GM08714 (cell line): ENCODE data around the gene C1QTNF6.
"Not testable (repeated sequence)": the region's sequence is repeated elsewhere in the genome, so short reads cannot be mapped to it uniquely, and the experiment has no call there.

ENCODE experiments used
- H3K4me3 ChIP-seq: fragments of 200-500 bp; sonication (Bioruptor generic); 2 replicates; pipeline ENCODE4 v1.5.1; 2014; ENCODE audit warnings: mild to moderate bottlenecking, low read length, inconsistent platforms
- ZNF274 ChIP-seq: IDR thresholded peaks from 2 replicates; pipeline ENCODE4 v1.6.1; 2012; ENCODE audit warnings: mild to moderate bottlenecking, low read depth, low read length

The C1QTNF6 gene

GRCh38 chr22:37206118-37206840 is 18.2 kb upstream of the C1QTNF6 start:
- TF ChIP-seq ZNF274, result no peak
- H3K4me3 ChIP-seq, result no peak overlapping the region

- no peak overlapping the region for H3K4me3 ChIP-seq
- TF ChIP-seq ZNF274, result no peak
These were observed 17.0 kb upstream of the C1QTNF6 start for GRCh38 chr22:37205046-37205445.

- no peak for TF ChIP-seq ZNF274
- no peak overlapping the region for H3K4me3 ChIP-seq
These were observed 16.1 kb upstream of the C1QTNF6 start for GRCh38 chr22:37204045-37204655.

- no peak for TF ChIP-seq ZNF274
- no peak overlapping the region for H3K4me3 ChIP-seq
These were observed 15.5 kb upstream of the C1QTNF6 start for GRCh38 chr22:37203354-37204044.

- no peak for TF ChIP-seq ZNF274
- H3K4me3 ChIP-seq, result no peak overlapping the region
These were observed 14.7 kb upstream of the C1QTNF6 start for GRCh38 chr22:37202716-37203115.

GRCh38 chr22:37202001-37202555 is 14.0 kb upstream of the C1QTNF6 start:
- no peak overlapping the region for H3K4me3 ChIP-seq
- no peak for TF ChIP-seq ZNF274

GRCh38 chr22:37201443-37201820 is 13.4 kb upstream of the C1QTNF6 start:
- not testable (repeated sequence) for H3K4me3 ChIP-seq

- no peak for TF ChIP-seq ZNF274
- H3K4me3 ChIP-seq, result no peak overlapping the region
These were observed 11.7 kb upstream of the C1QTNF6 start for GRCh38 chr22:37199760-37200108.

- H3K4me3 ChIP-seq, result peak overlapping the region; percentile 74
- TF ChIP-seq ZNF274, result no peak
These were observed 11.2 kb upstream of the C1QTNF6 start for GRCh38 chr22:37199103-37199759.

- peak overlapping the region; percentile 74 for H3K4me3 ChIP-seq
- no peak for TF ChIP-seq ZNF274
These were observed 10.4 kb upstream of the C1QTNF6 start for GRCh38 chr22:37198258-37199102.

GRCh38 chr22:37197451-37198257 is 9.6 kb upstream of the C1QTNF6 start:
- no peak for TF ChIP-seq ZNF274
- H3K4me3 ChIP-seq, result peak overlapping the region; percentile 50; the same call in 1 of the 2 replicates

- no peak overlapping the region for H3K4me3 ChIP-seq
- no peak for TF ChIP-seq ZNF274
These were observed 8.7 kb upstream of the C1QTNF6 start for GRCh38 chr22:37196539-37197450.
